ENCODE measurements around the gene C11orf52. TPM values are rescaled to one million over a fixed set of nuclear protein-coding genes. Genes with fewer than 3 reads are reported as not detected.

Gene C11orf52
- total RNA-seq, 1 experiment from 2014 or later: not detected

DNA sequence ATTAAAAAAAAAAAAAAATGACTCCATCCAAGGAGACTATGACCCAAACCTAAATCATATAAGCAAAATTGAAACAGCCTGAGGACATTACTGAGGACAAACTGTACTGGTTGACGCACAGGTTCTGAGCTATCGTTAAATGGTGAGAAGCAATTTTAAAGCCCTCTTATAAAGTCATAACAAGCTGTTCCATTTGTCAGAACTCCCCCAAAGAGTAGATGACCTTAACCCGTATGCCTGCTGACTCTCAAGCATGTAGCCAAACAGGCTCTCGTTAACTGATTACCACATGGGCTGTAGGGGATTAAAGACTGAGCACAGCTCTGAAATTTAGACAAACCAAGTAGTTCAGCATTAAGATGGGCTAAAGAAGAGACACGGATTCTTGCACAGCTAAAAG, 9.3 kb upstream of the C11orf52 start:
- Histone ChIP-seq H3K79me2 (ENCODE audit: low read length) (no peaks in the 10 kb centered on the region), H3K9me3 (ENCODE audit: low read length) (no peaks in the 10 kb centered on the region), H3K27ac (ENCODE audit: low read length) (no peak overlapping the region), H3K4me1 (ENCODE audit: low read length) (no peaks in the 10 kb centered on the region), H3K27me3 (ENCODE audit: low read length) (no peaks in the 10 kb centered on the region), H3K9me2 (replicated peaks; ENCODE audit: insufficient read depth, low read length) (no peaks in the 10 kb centered on the region), H3K36me3 (ENCODE audit: insufficient read depth, low read length) (no peaks in the 10 kb centered on the region), H3K4me2 (ENCODE audit: low read depth, low read length, poor library complexity, severe bottlenecking) (no peak overlapping the region), H3K9ac (ENCODE audit: low read length) (no peak overlapping the region), H3K4me3 (ENCODE audit: low read length) (no peak overlapping the region), H2AFZ (ENCODE audit: low read length) (no peak overlapping the region), H4K20me1 (ENCODE audit: insufficient read depth, low read depth, low read length) (no peaks in the 10 kb centered on the region)
- no peak for DNase-seq

GRCh38 chr11:111910676-111911562, 7.8 kb upstream of the C11orf52 start:
- H3K36me3 ChIP-seq (ENCODE audit: insufficient read depth, low read length): no peaks in the 10 kb centered on the region
- H3K9me2 ChIP-seq (replicated peaks; ENCODE audit: insufficient read depth, low read length): no peaks in the 10 kb centered on the region
- H4K20me1 ChIP-seq (ENCODE audit: insufficient read depth, low read depth, low read length): no peaks in the 10 kb centered on the region
- no peak overlapping the region for H3K4me2 ChIP-seq (ENCODE audit: low read depth, low read length, poor library complexity, severe bottlenecking)
- H3K79me2 ChIP-seq (ENCODE audit: low read length): no peaks in the 10 kb centered on the region
- no peaks in the 10 kb centered on the region for H3K4me1 ChIP-seq (ENCODE audit: low read length)
- no peak overlapping the region for H3K4me3 ChIP-seq (ENCODE audit: low read length)
- no peak for DNase-seq
- no peak overlapping the region for H3K27ac ChIP-seq (ENCODE audit: low read length)
- no peak overlapping the region for H2AFZ ChIP-seq (ENCODE audit: low read length)
- H3K27me3 ChIP-seq (ENCODE audit: low read length): no peaks in the 10 kb centered on the region
- no peak overlapping the region for H3K9ac ChIP-seq (ENCODE audit: low read length)
- H3K9me3 ChIP-seq (ENCODE audit: low read length): no peaks in the 10 kb centered on the region

DNA sequence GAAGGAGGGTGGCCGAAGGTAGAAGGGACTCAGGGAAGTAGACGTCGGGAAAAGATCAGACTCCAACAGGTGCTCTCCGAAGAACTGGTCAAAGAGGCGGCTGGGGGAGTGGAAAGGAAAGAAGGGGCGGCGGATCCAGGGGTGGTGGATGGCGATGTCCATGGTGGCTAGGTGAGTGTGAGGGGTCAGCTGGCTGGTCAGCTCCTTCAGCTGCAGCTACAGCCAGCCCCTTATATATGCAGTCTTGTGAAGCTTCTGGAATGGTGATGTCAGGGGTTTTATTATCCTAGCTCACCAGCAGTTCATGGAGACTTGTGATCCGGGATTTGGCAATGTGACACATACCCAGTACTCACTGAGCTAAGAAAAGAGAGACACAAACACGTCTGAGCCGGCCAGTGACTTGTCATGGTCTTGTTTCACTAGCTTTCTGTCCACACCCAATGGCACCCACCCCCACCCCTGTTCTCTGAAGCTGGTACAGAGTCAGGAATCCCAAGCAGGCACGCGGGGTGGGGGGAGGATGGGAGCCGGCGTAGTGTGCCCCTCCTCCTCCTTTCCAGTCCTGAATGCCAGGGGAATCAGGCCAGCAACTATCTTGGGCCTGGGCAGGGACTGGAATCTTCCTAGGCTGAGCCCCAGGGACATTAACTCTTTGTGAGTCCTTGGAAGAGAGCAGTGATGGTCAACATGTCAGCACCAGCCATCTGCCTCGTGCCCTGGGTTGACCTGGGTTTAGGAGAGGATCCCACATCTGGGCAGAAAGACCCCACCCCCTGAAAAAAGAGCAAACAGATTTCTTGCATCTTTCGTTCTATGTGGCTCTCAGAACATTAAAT, 6.9 kb upstream of the C11orf52 start, which contains the start of gene CRYAB:
CRYAB (minus strand) TSS at position 208 of the 839 bp plus-strand sequence; CDS start at position 162, 46 bp downstream.
- no peak within 1 kb of the TSS for H3K4me2 ChIP-seq (ENCODE audit: low read depth, low read length, poor library complexity, severe bottlenecking)
- no peak within 1 kb of the TSS for H3K27ac ChIP-seq (ENCODE audit: low read length)
- H3K9me3 ChIP-seq (ENCODE audit: low read length): no peaks in the 10 kb centered on the region
- H2AFZ ChIP-seq (ENCODE audit: low read length): no peak within 1 kb of the TSS
- H3K27me3 ChIP-seq (ENCODE audit: low read length): no peaks in the 10 kb centered on the region
- no peaks in the 10 kb centered on the region for H3K9me2 ChIP-seq (replicated peaks; ENCODE audit: insufficient read depth, low read length)
- H3K36me3 ChIP-seq (ENCODE audit: insufficient read depth, low read length): no peaks in the 10 kb centered on the region
- H3K79me2 ChIP-seq (ENCODE audit: low read length): no peaks in the 10 kb centered on the region
- DNase-seq: no peak
- H3K4me1 ChIP-seq (ENCODE audit: low read length): no peaks in the 10 kb centered on the region
- no peak within 1 kb of the TSS for H3K9ac ChIP-seq (ENCODE audit: low read length)
- no peaks in the 10 kb centered on the region for H4K20me1 ChIP-seq (ENCODE audit: insufficient read depth, low read depth, low read length)
- H3K4me3 ChIP-seq (ENCODE audit: low read length): no peak within 1 kb of the TSS

GRCh38 chr11:111912535-111912934, 6.2 kb upstream of the C11orf52 start, which contains the start of gene HSPB2:
Gene HSPB2 (plus strand): TSS chr11:111912734. CDS start chr11:111912830, 96 bp downstream.
- H2AFZ ChIP-seq (ENCODE audit: low read length): no peak within 1 kb of the TSS

GRCh38 chr11:111913031-111913861, 5.5 kb upstream of the C11orf52 start:
- Histone ChIP-seq H3K36me3 (ENCODE audit: insufficient read depth, low read length) (no peaks in the 10 kb centered on the region), H3K9ac (ENCODE audit: low read length) (no peak overlapping the region), H3K79me2 (ENCODE audit: low read length) (no peaks in the 10 kb centered on the region), H3K4me3 (ENCODE audit: low read length) (no peak overlapping the region), H4K20me1 (ENCODE audit: insufficient read depth, low read depth, low read length) (no peaks in the 10 kb centered on the region), H3K27ac (ENCODE audit: low read length) (no peak overlapping the region), H3K9me3 (ENCODE audit: low read length) (no peaks in the 10 kb centered on the region), H3K4me1 (ENCODE audit: low read length) (no peaks in the 10 kb centered on the region), H3K4me2 (ENCODE audit: low read depth, low read length, poor library complexity, severe bottlenecking) (no peak overlapping the region), H3K9me2 (replicated peaks; ENCODE audit: insufficient read depth, low read length) (no peaks in the 10 kb centered on the region), H3K27me3 (ENCODE audit: low read length) (no peaks in the 10 kb centered on the region), H2AFZ (ENCODE audit: low read length) (no peak overlapping the region)
- DNase-seq: no peak

More at GRCh38 chr11:111912535-111912934, 6.2 kb upstream of the C11orf52 start, which contains the start of gene HSPB2:
- DNase-seq: no peak
- H3K4me3 ChIP-seq (ENCODE audit: low read length): no peak within 1 kb of the TSS
- H3K79me2 ChIP-seq (ENCODE audit: low read length): no peaks in the 10 kb centered on the region
- no peaks in the 10 kb centered on the region for H3K4me1 ChIP-seq (ENCODE audit: low read length)
- H3K9me2 ChIP-seq (replicated peaks; ENCODE audit: insufficient read depth, low read length): no peaks in the 10 kb centered on the region
- H3K36me3 ChIP-seq (ENCODE audit: insufficient read depth, low read length): no peaks in the 10 kb centered on the region
- H3K27ac ChIP-seq (ENCODE audit: low read length): no peak within 1 kb of the TSS
- no peak within 1 kb of the TSS for H3K9ac ChIP-seq (ENCODE audit: low read length)
- no peaks in the 10 kb centered on the region for H4K20me1 ChIP-seq (ENCODE audit: insufficient read depth, low read depth, low read length)
- H3K4me2 ChIP-seq (ENCODE audit: low read depth, low read length, poor library complexity, severe bottlenecking): no peak within 1 kb of the TSS
- no peaks in the 10 kb centered on the region for H3K9me3 ChIP-seq (ENCODE audit: low read length)
- H3K27me3 ChIP-seq (ENCODE audit: low read length): no peaks in the 10 kb centered on the region

DNA sequence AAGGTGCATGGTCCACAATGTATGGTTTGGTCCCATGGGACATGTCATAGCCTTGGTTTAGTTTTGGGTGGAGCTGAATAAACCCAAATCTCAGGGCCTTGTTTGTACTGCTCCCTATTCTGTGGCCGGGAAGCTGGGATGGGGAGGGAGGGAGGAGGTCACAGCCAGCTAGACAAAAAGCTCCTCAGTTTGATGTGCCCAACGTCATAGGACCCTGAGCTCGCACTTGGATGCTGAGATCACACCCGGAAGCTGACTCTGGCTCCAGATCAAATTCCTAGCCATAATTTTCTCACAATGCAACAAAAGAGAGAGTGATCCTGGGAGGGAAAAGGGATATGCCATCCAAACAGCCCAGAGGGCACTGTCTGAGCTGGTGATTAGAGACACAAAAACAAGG, 4.7 kb upstream of the C11orf52 start:
- no peak for DNase-seq
- H3K36me3 ChIP-seq (ENCODE audit: insufficient read depth, low read length): no peaks in the 10 kb centered on the region
- no peaks in the 10 kb centered on the region for H3K9me2 ChIP-seq (replicated peaks; ENCODE audit: insufficient read depth, low read length)
- no peak overlapping the region for H3K4me2 ChIP-seq (ENCODE audit: low read depth, low read length, poor library complexity, severe bottlenecking)
- H4K20me1 ChIP-seq (ENCODE audit: insufficient read depth, low read depth, low read length): no peaks in the 10 kb centered on the region
- H3K27ac ChIP-seq (ENCODE audit: low read length): no peak overlapping the region
- no peak overlapping the region for H2AFZ ChIP-seq (ENCODE audit: low read length)
- H3K9ac ChIP-seq (ENCODE audit: low read length): no peak overlapping the region
- H3K27me3 ChIP-seq (ENCODE audit: low read length): no peaks in the 10 kb centered on the region
- no peaks in the 10 kb centered on the region for H3K79me2 ChIP-seq (ENCODE audit: low read length)
- H3K4me3 ChIP-seq (ENCODE audit: low read length): no peak overlapping the region
- no peaks in the 10 kb centered on the region for H3K9me3 ChIP-seq (ENCODE audit: low read length)
- no peaks in the 10 kb centered on the region for H3K4me1 ChIP-seq (ENCODE audit: low read length)

GRCh38 chr11:111916768-111917167, 1.9 kb upstream of the C11orf52 start:
- no peak for DNase-seq
- Histone ChIP-seq H3K4me1 (ENCODE audit: low read length) (no peaks in the 10 kb centered on the region), H3K27ac (ENCODE audit: low read length) (no peak overlapping the region), H3K9me3 (ENCODE audit: low read length) (no peaks in the 10 kb centered on the region), H2AFZ (ENCODE audit: low read length) (no peak overlapping the region), H3K4me3 (ENCODE audit: low read length) (no peak overlapping the region), H3K36me3 (ENCODE audit: insufficient read depth, low read length) (no peaks in the 10 kb centered on the region), H3K9me2 (replicated peaks; ENCODE audit: insufficient read depth, low read length) (no peaks in the 10 kb centered on the region), H3K9ac (ENCODE audit: low read length) (no peak overlapping the region), H4K20me1 (ENCODE audit: insufficient read depth, low read depth, low read length) (no peaks in the 10 kb centered on the region), H3K4me2 (ENCODE audit: low read depth, low read length, poor library complexity, severe bottlenecking) (no peak overlapping the region), H3K27me3 (ENCODE audit: low read length) (no peaks in the 10 kb centered on the region), H3K79me2 (ENCODE audit: low read length) (no peaks in the 10 kb centered on the region)
